GM12873 (cell line): Measurements from ENCODE around the gene FAM3C.

Source experiments
- CTCF ChIP-seq: IDR thresholded peaks from 2 replicates; pipeline ENCODE4 v1.5.1; 2012; ENCODE audit warnings: low read depth, mild to moderate bottlenecking, moderate library complexity, low read length, control low read depth; ENCODE audit not compliant: insufficient read depth; ENCODE audit errors: missing control alignments

Gene FAM3C

DNA sequence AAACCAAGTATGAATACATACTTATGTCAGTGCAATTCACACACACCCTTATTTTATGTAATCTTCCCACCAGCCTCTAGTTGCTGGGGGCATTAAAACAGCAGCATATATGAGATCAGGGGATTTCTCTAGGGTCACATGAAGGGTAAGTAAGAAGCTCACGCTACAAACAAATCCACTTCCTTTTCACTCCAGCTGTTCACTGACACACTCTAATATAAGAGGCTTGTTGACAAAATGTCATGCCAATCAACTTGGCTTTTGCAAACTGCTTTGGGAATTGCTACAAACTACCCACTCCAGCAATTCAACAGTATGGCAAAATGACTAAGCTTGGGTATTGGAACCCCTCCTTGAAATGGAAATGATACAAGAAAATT, 10.3 kb downstream of the FAM3C start:
- no peak for TF ChIP-seq CTCF

DNA sequence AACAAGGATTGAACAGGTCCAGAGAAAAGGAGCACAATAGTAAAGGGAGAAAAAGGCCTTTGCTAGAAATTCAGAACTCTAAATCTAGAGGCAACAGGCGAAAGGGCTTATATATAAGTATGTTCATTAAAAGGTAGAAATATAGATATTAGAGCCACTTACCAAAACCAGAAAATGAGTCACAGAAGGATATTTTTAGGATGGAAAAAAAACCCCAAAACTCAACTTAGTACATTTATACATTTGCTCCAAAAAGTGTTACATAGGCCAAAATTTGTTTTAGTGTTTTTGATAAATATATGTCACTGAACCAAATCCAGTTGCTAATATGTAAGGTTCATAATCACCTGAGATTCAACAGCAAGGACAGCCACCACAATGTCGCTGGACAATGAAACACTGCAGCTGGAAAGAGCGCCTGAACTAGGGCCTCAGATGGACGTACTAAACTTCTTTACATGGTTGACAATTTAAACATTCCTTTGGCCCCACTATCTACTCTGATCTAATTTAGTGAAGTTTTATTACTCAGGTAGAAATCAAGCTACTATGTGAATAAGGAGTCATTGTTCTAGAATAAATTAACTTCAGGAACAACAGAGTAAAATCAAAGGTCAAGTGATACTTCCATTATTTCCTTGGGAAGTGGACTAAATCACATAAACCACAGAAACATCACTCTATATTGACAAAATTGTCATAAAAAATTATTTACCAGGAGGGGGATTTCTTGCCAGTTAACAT, 10.9 kb downstream of the FAM3C start:
- no peak for TF ChIP-seq CTCF

GRCh38 chr7:121384265-121384664, 11.8 kb downstream of the FAM3C start:
- TF ChIP-seq CTCF: no peak

DNA sequence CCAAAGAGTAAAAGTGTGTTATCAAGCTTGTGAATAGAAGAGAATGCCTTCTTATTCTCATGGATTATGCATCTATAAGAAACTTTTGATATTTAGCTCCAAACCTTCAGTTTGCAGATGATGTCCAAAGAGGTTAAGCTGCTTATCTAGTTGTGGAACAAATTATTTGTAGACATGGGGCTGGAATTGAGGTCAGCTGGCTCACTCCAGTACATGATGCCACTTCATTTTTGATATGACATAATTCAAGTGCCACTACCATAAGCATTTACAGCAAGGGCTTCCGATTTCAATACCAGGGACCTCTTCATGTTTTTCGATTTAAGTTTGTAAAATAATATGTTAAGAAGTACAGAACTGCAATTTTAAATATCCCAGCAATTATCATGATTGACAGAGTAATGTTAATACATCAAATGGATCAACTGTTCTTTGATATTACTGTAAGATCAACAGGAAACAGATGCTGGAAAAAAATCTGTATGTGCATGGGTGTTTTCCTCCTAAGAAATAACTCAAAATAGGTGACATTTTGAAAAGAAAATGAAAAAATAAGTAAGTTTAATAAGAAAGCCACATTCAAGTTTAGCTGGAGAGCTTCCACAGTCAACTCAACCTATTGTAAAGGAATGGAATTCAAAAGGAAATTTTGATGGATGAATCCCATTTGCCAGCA, 12.7 kb downstream of the FAM3C start:
- TF ChIP-seq CTCF: no peak

DNA sequence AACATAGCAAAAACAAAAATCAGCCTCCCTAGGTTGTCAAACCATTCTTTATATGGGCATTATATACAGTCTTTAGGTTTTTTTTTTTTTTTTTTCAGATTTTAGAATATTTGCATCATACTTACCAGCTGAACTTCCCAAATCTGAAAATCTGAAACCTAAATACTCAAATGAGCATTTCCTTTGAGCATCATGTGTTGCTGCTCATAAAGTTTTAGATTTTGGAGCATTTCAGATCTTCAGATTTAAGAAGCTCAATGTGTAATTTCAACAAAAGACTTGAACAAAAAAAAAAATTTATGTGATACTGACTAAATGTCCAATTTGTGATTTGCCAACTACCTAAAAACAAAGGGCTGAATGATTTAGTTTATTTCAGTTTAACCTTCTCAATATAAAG, 13.6 kb downstream of the FAM3C start:
- TF ChIP-seq CTCF: no peak

DNA sequence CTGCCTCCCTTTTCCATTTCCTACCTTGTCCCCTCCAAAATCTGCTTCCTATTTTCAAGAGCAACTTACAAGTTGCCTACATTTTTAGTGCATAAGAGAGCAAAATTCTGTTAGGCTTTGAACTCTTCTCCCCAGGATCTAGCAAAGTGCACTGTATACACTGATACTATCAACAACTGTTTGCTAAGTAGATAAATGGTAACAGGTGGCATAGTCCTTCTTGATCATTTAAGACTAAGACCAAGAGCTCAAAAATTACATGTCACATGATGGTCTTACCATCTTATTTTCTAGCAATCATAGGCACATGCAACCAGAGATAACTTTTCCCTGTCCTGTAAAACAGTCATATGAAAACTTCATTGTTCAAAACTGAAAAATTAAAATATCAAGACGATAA, 16.2 kb downstream of the FAM3C start:
- no peak for TF ChIP-seq CTCF

GRCh38 chr7:121376979-121377378, 19.1 kb downstream of the FAM3C start:
- no peak for TF ChIP-seq CTCF
